IPS DF 6.9 (cell line): ENCODE results near the gene NPTX1.

Experiments used
- DNase-seq: peaks from one replicate; pipeline ENCODE4 v3.0.0-alpha.2; 2013; ENCODE audit warnings: low read depth, low spot score
- H3K27ac ChIP-seq: one replicate; pipeline ENCODE4 v1.5.1; 2013; ENCODE audit warnings: low read length, control low read depth
- H3K27me3 ChIP-seq: 2 replicates; pipeline ENCODE4 v1.6.1; 2013; ENCODE audit warnings: mild to moderate bottlenecking, low read length; ENCODE audit not compliant: control insufficient read depth, insufficient read depth
- H3K36me3 ChIP-seq: 2 replicates; pipeline ENCODE4 v1.6.1; 2013; ENCODE audit warnings: low read length; ENCODE audit not compliant: control insufficient read depth, insufficient read depth
- H3K4me1 ChIP-seq: 2 replicates; pipeline ENCODE4 v1.6.1; 2013; ENCODE audit warnings: low read length; ENCODE audit not compliant: control insufficient read depth, insufficient read depth
- H3K4me3 ChIP-seq: 2 replicates; pipeline ENCODE4 v1.5.1; 2013; ENCODE audit warnings: mild to moderate bottlenecking, low read length
- H3K9me3 ChIP-seq: 2 replicates; pipeline ENCODE4 v1.6.1; 2013; ENCODE audit warnings: low read length, inconsistent platforms; ENCODE audit not compliant: control insufficient read depth, insufficient read depth
- WGBS: extraction: QIAGEN DNeasy Blood & Tissue Kit; methylation state at CpG from one replicate; pipeline ENCODE4 v1.1.7; 2013; ENCODE audit warnings: mixed read lengths, missing lambda C conversion rate; ENCODE audit not compliant: insufficient read length, insufficient coverage; 5-methylcytosine and 5-hydroxymethylcytosine counted together

The NPTX1 gene

DNA sequence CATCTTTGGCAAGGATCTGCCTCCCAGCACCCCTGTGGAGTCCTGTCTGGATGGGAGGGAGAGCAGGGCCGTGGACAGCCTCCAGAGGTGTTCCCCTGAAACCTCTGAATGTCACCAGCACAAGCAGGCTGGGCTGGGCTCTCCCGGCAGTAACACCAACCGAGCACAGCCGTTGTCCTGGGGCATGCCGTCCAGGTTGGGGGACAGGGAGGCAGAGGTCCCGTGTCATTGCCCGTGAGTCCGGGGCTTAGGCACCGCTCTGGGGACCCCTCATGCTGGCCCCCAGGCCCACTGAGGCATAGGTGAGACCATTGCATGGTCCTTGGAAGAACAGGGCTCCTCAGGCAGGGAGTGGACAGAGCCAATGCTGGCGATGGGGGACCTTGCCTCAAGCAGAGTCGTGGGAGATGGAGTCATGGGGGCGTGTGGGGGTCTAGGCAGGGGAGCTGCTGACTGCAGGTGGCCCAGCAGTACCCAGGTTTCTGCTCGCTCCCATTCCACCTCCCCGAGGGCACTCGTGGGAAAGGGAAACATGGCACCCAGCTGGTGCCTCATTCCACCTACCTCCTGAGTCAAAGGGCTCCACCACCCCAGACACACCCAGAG is 44.0 kb downstream of the NPTX1 start:
- no CpG with 5 or more reads among the region's 15 CpGs for WGBS
- Histone ChIP-seq H3K4me1 (no peaks in the 10 kb centered on the region), H3K27ac (no peak overlapping the region), H3K4me3 (no peak overlapping the region), H3K36me3 (no peaks in the 10 kb centered on the region), H3K27me3 (no peaks in the 10 kb centered on the region), H3K9me3 (no peaks in the 10 kb centered on the region)
- no peak for DNase-seq

DNA sequence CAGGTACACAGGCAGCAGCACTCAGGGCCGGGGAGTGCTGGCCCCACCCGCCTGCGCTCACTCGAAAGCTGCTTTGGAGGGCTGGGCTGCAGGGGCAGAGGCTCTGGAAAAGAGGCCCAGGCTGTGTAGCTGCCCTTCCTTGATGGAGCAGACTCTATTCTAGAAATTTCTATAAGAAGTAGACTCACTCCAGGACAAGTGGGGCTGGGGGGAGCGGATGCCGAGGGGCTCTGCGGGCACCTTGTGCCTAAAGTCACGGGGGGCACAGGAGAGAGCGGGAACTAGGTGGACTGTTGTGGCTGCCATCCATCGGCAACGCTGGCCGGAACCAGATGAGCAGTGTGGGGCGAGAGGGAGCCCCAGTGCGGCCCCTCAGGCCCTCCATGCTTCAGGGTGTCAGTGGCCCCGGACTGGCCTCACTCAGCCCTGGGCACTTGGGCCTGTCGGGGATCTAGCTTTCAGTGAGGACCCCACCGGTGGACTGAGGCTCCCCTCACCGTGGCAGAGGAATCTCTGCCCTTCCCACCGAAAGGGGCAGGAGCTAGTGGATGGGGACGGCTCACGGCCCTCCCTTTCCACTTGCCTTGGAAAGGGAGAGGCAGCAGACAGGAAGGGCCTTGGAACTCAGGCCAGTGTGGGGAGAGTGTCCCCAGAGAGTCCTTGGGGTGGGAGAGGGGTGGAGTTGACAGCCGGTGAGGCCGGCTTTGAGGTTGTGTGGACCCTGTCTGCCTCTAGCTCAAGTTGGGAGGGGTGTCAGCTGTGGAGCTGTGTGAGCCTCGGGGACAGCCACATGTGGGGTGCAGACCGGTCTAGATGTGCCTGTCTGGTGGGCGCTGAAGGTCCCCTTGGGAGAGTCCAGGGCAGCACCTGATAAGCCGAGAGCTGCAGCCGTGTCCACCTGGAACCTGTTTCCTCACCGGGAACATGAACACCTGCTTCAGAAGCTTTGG is 44.9 kb downstream of the NPTX1 start:
- Histone ChIP-seq H3K36me3 (no peaks in the 10 kb centered on the region), H3K9me3 (no peaks in the 10 kb centered on the region), H3K4me1 (peaks cover 2% of the 10 kb centered on the region; the same call in 1 of the 2 replicates), H3K27me3 (no peaks in the 10 kb centered on the region), H3K27ac (no peak overlapping the region), H3K4me3 (no peak overlapping the region)
- DNase-seq = no peak
- WGBS = no CpG with 5 or more reads among the region's 29 CpGs

DNA sequence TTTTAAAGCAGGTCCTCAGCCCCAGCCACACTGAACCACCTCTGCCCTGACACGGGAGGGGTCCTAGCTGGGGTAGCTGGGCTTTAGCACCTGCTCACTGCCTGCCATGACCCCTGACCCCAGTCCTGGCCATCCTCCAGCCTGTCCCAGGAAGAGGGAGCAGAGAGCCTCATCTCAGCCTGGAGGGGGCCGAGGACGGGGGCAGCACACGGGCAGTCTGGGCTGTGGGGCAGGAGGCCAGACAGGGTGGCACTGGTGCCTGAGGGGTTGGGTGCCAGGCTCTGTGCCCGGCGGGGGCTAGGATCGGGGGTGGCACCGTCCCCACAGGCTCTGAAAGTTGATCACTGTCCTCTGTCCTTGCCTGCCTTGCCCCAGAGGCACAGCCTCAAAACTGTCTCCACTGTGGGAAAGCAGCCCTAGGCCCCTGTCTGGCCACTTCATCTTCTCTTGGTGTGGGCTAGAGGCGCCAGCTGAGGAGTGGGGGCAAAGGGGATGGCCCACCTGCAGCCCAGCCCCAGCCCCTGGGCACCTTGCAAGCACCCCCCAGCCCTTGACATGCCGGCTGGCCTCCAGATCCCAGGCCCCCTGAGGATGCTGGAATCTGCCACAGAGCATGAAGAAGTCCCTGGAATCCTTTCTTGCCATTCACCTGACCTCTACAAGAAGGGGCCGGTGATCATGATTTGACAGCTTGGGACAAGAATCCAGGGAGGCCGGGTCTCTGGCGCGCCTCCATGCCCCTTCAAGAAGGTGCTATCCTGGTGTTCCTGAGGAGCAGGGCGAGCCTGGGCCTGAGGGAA is 45.8 kb downstream of the NPTX1 start:
- DNase-seq = no peak
- Histone ChIP-seq H3K4me1 (peaks cover 2% of the 10 kb centered on the region; the same call in 1 of the 2 replicates), H3K36me3 (no peaks in the 10 kb centered on the region), H3K27me3 (no peaks in the 10 kb centered on the region), H3K9me3 (no peaks in the 10 kb centered on the region), H3K27ac (no peak overlapping the region), H3K4me3 (no peak overlapping the region)
- no CpG with 5 or more reads among the region's 15 CpGs for WGBS

DNA sequence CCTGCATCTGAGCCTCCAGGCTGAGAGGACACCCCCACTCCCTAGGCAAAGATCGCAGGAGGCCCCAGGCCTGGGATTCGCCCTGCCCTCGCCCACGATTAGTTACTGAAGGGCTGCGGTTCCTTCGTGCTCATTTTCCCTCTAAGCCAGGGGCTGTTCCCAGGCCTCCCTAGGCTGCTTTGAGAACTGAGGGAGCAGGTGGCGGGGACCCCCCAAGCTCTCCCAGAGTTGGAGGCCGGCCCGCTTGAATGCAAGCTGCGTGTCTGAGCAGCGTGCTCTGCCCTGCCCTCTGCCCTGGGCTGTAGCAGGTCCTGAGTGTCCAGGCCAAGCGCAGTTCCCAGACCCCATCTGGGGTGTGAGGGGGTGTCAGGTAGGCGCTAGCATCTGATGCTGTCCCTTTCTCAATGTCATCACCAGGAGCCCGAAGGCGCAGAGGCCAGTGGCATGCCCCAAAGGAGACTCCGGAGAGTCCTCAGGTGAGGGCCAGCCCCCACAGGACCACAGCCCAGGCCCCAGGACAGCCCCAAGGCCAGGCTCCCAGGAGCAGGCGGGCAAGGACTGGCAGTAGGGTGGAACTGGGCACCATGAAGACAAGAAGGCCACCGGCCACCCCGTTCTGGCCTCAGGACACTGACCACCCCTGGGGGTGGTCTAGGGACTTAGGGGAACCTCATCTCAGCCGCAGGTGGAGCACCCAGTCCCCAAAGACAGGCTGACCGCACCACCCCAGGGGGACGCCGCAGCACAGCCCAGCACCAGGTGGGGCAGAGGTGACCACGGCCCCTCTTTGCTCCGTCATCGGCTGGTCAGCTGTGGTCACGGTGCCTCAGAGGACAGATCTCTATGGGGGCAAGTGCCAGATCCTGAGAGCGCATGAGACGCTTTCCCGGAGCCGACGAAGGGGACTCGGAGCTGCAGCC is 46.8 kb downstream of the NPTX1 start:
- DNase-seq = no peak
- H3K4me3 ChIP-seq = no peak overlapping the region
- no peaks in the 10 kb centered on the region for H3K36me3 ChIP-seq
- peaks cover 2% of the 10 kb centered on the region; the same call in 1 of the 2 replicates for H3K4me1 ChIP-seq
- whole genome bisulfite sequencing = no CpG with 5 or more reads among the region's 33 CpGs
- no peaks in the 10 kb centered on the region for H3K9me3 ChIP-seq
- H3K27me3 ChIP-seq = no peaks in the 10 kb centered on the region
- no peak overlapping the region for H3K27ac ChIP-seq

DNA sequence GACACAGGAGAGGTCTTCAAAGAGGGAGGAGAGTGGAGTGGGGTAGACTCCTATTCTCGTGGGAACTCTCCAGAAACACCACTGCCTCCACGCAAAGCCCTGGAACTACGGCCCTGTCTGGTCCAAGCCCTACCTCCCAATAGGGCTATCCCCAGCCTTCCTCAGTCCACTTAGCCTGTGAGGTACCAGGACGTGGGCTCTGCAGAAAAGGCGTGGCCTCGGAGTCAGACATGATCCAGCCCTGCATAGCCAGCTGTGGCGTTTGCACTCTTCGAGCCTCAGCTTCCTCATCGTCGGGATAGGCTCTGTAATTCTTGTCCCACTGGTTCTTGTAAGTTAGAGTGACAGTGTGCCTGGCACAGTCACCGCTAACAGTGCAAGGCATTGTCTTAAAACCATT is 47.6 kb downstream of the NPTX1 start:
- no peak overlapping the region for H3K4me3 ChIP-seq
- H3K27ac ChIP-seq = no peak overlapping the region
- no peaks in the 10 kb centered on the region for H3K27me3 ChIP-seq
- no peaks in the 10 kb centered on the region for H3K36me3 ChIP-seq
- DNase-seq = no peak
- WGBS = no CpG with 5 or more reads among the region's 11 CpGs
- H3K9me3 ChIP-seq = no peaks in the 10 kb centered on the region
- H3K4me1 ChIP-seq = peaks cover 2% of the 10 kb centered on the region; the same call in 1 of the 2 replicates

DNA sequence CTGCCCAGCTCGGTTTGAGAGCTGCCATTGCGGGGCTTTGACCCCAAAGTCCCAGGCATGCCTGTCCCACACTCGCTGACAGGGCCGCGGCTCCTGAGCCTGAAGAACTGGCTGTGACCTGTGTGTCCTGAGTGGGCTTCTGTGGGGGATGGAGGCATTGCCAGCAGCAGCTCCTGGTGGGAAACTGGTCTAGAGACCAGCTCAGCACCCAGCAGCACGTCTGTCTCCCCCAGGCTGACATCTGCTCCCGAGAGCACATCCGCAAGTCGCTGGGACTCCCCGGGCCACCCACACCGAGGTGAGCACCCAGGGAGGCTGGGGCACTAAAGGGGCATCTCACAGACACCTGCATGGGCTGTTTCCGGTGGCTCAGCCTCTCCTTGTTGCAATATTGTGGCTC is 48.0 kb downstream of the NPTX1 start:
- Histone ChIP-seq H3K4me1 (peaks cover 2% of the 10 kb centered on the region; the same call in 1 of the 2 replicates), H3K4me3 (no peak overlapping the region), H3K9me3 (no peaks in the 10 kb centered on the region), H3K27ac (no peak overlapping the region), H3K36me3 (no peaks in the 10 kb centered on the region), H3K27me3 (no peaks in the 10 kb centered on the region)
- WGBS = no CpG with 5 or more reads among the region's 12 CpGs
- no peak for DNase-seq

DNA sequence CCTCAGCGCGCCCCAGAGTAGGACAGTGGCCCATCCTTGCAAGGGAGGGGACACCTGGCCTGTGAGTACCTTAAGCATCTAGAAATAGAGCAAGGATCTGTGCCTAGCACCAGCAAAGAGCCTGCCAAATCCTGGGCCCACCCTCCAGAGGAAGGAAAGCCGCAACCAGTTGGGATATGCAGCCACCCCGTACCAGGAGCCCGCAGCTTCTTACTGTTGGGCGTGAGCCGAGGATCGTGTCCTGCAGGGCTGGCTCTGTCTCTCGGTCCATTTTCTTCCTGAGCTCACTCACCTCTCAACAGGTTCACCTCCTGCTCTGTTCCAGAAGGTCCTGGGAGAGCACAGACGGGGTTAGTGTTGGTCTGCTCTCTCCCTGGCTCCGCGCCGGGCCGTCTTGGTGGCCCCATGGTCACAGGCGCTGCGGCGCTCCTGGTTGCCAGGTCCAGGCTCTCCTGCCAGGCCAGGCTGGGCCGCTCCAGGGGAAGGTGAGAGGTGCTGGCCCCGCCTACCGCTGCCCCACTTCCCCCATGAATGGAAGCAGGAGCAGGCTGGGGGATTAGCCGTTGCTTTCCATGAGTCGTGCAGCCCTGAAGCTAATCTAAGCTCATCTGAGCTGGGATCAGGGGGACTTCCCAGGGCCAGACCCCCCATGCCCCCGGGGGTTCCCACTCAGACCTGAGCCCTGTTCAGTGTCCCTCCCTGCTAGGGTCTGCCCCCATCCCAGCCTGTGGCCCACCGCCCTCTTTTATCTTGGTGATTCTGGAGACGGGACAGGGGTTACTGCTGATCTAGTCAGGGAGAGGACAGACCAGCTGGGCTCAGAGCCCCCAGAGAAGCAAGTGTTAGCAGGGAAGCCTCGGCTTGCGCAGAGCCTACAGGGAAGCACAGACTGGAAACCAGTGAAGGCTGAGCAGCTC is 48.8 kb downstream of the NPTX1 start:
- Histone ChIP-seq H3K9me3 (no peaks in the 10 kb centered on the region), H3K27me3 (no peaks in the 10 kb centered on the region), H3K4me1 (peaks cover 2% of the 10 kb centered on the region; the same call in 1 of the 2 replicates), H3K4me3 (no peak overlapping the region), H3K27ac (no peak overlapping the region), H3K36me3 (no peaks in the 10 kb centered on the region)
- no peak for DNase-seq
- no CpG with 5 or more reads among the region's 27 CpGs for WGBS

DNA sequence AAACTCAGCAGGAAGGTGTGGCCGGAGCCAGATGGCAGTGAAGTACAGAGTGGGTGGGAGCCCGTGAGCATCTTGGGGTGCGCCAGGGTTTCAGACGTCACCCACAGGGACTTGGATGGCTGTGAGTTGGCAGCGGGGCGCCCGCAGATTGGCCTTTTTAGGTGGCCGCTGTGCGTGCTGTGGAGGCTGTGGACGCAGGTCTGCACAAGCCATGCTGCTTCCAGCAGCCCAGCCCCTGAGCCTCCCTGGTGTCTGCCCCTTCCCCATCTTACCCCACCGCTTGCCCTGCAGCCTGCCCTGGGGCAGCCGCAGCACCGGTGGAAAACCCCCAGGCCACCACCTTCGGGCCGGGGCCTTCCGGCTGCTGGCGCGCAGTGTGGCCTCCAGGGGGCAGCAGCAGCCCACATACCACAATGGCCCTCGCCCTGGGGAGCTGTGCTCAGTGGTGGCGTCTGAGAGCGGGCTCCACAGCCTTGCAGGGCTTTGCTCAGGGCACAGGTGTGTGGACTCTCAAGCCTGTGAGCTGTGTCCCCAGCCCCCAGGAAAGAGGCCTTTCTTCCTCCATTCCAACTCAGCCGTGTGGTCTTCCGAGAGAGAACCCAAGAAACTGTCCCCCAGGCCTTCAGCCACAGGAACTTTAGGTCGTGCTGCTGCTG is 49.6 kb downstream of the NPTX1 start:
- H3K27ac ChIP-seq = no peak overlapping the region
- H3K9me3 ChIP-seq = no peaks in the 10 kb centered on the region
- H3K4me3 ChIP-seq = no peak overlapping the region
- peaks cover 2% of the 10 kb centered on the region; the same call in 1 of the 2 replicates for H3K4me1 ChIP-seq
- H3K36me3 ChIP-seq = no peaks in the 10 kb centered on the region
- no CpG with 5 or more reads among the region's 24 CpGs for WGBS
- H3K27me3 ChIP-seq = no peaks in the 10 kb centered on the region
- DNase-seq = peak; percentile 57
